Sigmoid colon (tissue), 4 donors: ENCODE data around the gene FYN.
A peak's percentile ranks its signal among the peaks of the same experiment; 100 is the strongest.

Experiments
- POLR2A ChIP-seq, 2 donors: fragments of 450-650 bp; IDR thresholded peaks; one replicate each; pipeline ENCODE4 v1.6.1; 2016; ENCODE audit warnings: antibody characterized with exemption in 2 of 2, mild to moderate bottlenecking in 2 of 2, moderate library complexity in 2 of 2
- POLR2AphosphoS5 ChIP-seq, 4 donors: sonication (generic); formaldehyde crosslinking; IDR thresholded peaks; one replicate each; pipeline ENCODE4 v1.6.1; 2017; ENCODE audit warnings: antibody characterized with exemption in 4 of 4
- TF ChIP-seq, protein P1 (sequence below), 4 experiments: fragments of 450-650 bp in 3 of 4; fragments of 200-600 bp in 1 of 4; IDR thresholded peaks; one replicate each; pipeline ENCODE4 v1.5.1; 2016 to 2019; ENCODE audit warnings: antibody characterized with exemption in 4 of 4, mild to moderate bottlenecking in 3 of 4, moderate library complexity in 2 of 4

GRCh38 chr6:111871725-111872400 is 1.4 kb downstream of the FYN start:
- TF ChIP-seq POLR2AphosphoS5 (IDR thresholded peaks at IDR 0.05) (peak in 2 of 4 donors; percentile 16 to 25), POLR2A (IDR thresholded peaks at IDR 0.05) (no peak)
- TF ChIP-seq, protein P1, sequence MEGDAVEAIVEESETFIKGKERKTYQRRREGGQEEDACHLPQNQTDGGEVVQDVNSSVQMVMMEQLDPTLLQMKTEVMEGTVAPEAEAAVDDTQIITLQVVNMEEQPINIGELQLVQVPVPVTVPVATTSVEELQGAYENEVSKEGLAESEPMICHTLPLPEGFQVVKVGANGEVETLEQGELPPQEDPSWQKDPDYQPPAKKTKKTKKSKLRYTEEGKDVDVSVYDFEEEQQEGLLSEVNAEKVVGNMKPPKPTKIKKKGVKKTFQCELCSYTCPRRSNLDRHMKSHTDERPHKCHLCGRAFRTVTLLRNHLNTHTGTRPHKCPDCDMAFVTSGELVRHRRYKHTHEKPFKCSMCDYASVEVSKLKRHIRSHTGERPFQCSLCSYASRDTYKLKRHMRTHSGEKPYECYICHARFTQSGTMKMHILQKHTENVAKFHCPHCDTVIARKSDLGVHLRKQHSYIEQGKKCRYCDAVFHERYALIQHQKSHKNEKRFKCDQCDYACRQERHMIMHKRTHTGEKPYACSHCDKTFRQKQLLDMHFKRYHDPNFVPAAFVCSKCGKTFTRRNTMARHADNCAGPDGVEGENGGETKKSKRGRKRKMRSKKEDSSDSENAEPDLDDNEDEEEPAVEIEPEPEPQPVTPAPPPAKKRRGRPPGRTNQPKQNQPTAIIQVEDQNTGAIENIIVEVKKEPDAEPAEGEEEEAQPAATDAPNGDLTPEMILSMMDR (IDR thresholded peaks at IDR 0.05): no peak
